IMR-90 (cell line): Measurements from ENCODE around the gene PPP1R1C. TPM values are rescaled to one million over a fixed set of nuclear protein-coding genes. Genes with fewer than 3 reads are reported as not detected.

Experiments
- ATAC-seq: fragments of 200-7000 bp; cut with Tn5 transposase; 2 replicates; pipeline ENCODE4 v1.9.1; 2020; ENCODE audit warnings: low read depth, mild to moderate bottlenecking, moderate library complexity
- BruUV-seq: library from RNA; stranded (reverse); fragments of 400-500 nt; replicated peaks from 2 replicates; lab custom pipeline; 2021; lab: Mats Ljungman, UMichigan
- CTCF ChIA-PET: fragments of 300-600 bp; formaldehyde crosslinking; extraction: SDS; loops from one replicate; lab custom pipeline; 2021; ENCODE audit warnings: antibody characterized with exemption; lab: Yijun Ruan, JAX
- POLR2A ChIA-PET: fragments of 300-600 bp; sonication (Branson Sonifier 250); formaldehyde crosslinking; loops from one replicate; lab custom pipeline; 2022; ENCODE audit warnings: antibody characterized with exemption; ENCODE audit not compliant: unreplicated experiment; lab: Charles Lee
- DNase-seq: peaks from one replicate; pipeline ENCODE4 v3.0.0; 2013
- H2AFZ ChIP-seq: replicated peaks from 2 replicates; pipeline ENCODE3; 2013; ENCODE audit warnings: low read length, mild to moderate bottlenecking; ENCODE audit not compliant: poor library complexity
- H2AK5ac ChIP-seq: 2 replicates; pipeline ENCODE4 v1.6.1; 2013; ENCODE audit warnings: low read depth, low read length, inconsistent platforms
- H2AK9ac ChIP-seq: replicated peaks from 2 replicates; pipeline ENCODE3; 2013; ENCODE audit warnings: mild to moderate bottlenecking, low read depth, low read length, moderate library complexity; ENCODE audit not compliant: poor library complexity
- H2BK120ac ChIP-seq: 2 replicates; pipeline ENCODE4 v1.6.1; 2013; ENCODE audit warnings: low read depth, low read length, inconsistent platforms
- H2BK15ac ChIP-seq: 3 replicates; pipeline ENCODE4 v1.6.1; 2013; ENCODE audit warnings: low read depth, low read length, inconsistent platforms
- H2BK20ac ChIP-seq: 2 replicates; pipeline ENCODE4 v1.6.1; 2013; ENCODE audit warnings: low read depth, mild to moderate bottlenecking, inconsistent platforms, low read length, moderate library complexity
- H2BK5ac ChIP-seq: 2 replicates; pipeline ENCODE4 v1.6.1; 2013; ENCODE audit warnings: mild to moderate bottlenecking, low read depth, low read length, inconsistent platforms; ENCODE audit not compliant: poor library complexity, severe bottlenecking
- H3K14ac ChIP-seq: replicated peaks from 2 replicates; pipeline ENCODE4 v1.6.1; 2013; ENCODE audit warnings: low read depth, low read length, inconsistent platforms
- H3K18ac ChIP-seq: 2 replicates; pipeline ENCODE4 v1.6.1; 2013; ENCODE audit warnings: low read depth, low read length, control low read depth
- H3K23ac ChIP-seq: 2 replicates; pipeline ENCODE4 v1.6.1; 2013; ENCODE audit warnings: low read depth, low read length, inconsistent platforms
- H3K27ac ChIP-seq: 2 replicates; pipeline ENCODE4 v1.5.1; 2013; ENCODE audit warnings: mild to moderate bottlenecking, control low read depth, low read length; ENCODE audit not compliant: insufficient read depth
- H3K27me3 ChIP-seq: 2 replicates; pipeline ENCODE4 v1.6.1; 2013; ENCODE audit warnings: low read length; ENCODE audit not compliant: control insufficient read depth, insufficient read depth
- H3K36me3 ChIP-seq: 2 replicates; pipeline ENCODE4 v1.6.1; 2013; ENCODE audit warnings: low read length, mixed read lengths; ENCODE audit not compliant: control insufficient read depth, insufficient read depth
- H3K4ac ChIP-seq: 2 replicates; pipeline ENCODE4 v1.6.1; 2013; ENCODE audit warnings: low read depth, low read length, inconsistent platforms
- H3K4me1 ChIP-seq: 2 replicates; pipeline ENCODE4 v1.6.1; 2013; ENCODE audit warnings: low read length, mixed read lengths; ENCODE audit not compliant: control insufficient read depth, insufficient read depth
- H3K4me2 ChIP-seq: 2 replicates; pipeline ENCODE4 v1.6.1; 2013; ENCODE audit warnings: low read depth, mild to moderate bottlenecking, control low read depth, low read length, moderate library complexity
- H3K4me3 ChIP-seq: 2 replicates; pipeline ENCODE4 v1.5.1; 2013; ENCODE audit warnings: low read depth, mild to moderate bottlenecking, control low read depth, low read length, moderate library complexity; ENCODE audit not compliant: insufficient read depth
- H3K56ac ChIP-seq: 2 replicates; pipeline ENCODE4 v1.6.1; 2013; ENCODE audit warnings: low read length, inconsistent platforms; ENCODE audit not compliant: insufficient read depth; ENCODE audit errors: extremely low read depth
- H3K79me1 ChIP-seq, 2 experiments: 2 replicates each; pipeline ENCODE4 v1.6.1; 2013; ENCODE audit warnings: low read length in 2 of 2, inconsistent platforms in 1 of 2, low read depth in 1 of 2
- H3K9ac ChIP-seq: 2 replicates; pipeline ENCODE4 v1.6.1; 2013; ENCODE audit warnings: low read depth, low read length, control low read depth
- H3K9me1 ChIP-seq: 2 replicates; pipeline ENCODE4 v1.6.1; 2013; ENCODE audit warnings: low read length, inconsistent platforms; ENCODE audit not compliant: insufficient read depth
- H3K9me3 ChIP-seq: 2 replicates; pipeline ENCODE4 v1.6.1; 2013; ENCODE audit warnings: low read length; ENCODE audit not compliant: control insufficient read depth, insufficient read depth
- H4K20me1 ChIP-seq: 2 replicates; pipeline ENCODE4 v1.6.1; 2013; ENCODE audit warnings: low read length, inconsistent platforms; ENCODE audit not compliant: insufficient read depth
- H4K5ac ChIP-seq: 2 replicates; pipeline ENCODE4 v1.6.1; 2013; ENCODE audit warnings: mild to moderate bottlenecking, low read depth, low read length, control low read depth
- H4K8ac ChIP-seq, 2 experiments: 2 replicates each; pipeline ENCODE4 v1.6.1; 2013; ENCODE audit warnings: low read depth in 2 of 2, low read length in 2 of 2, control low read depth in 1 of 2, inconsistent platforms in 1 of 2
- H4K91ac ChIP-seq: 2 replicates; pipeline ENCODE4 v1.6.1; 2013; ENCODE audit warnings: low read depth, low read length, inconsistent platforms; ENCODE audit not compliant: insufficient read depth
- BHLHE40 ChIP-seq: fragments of 150-350 bp; IDR thresholded peaks from 2 replicates; pipeline ENCODE4 v1.6.1; 2016; ENCODE audit warnings: mild to moderate bottlenecking, low read depth, low read length
- CEBPB ChIP-seq: IDR thresholded peaks from 2 replicates; pipeline ENCODE4 v1.6.1; 2012; ENCODE audit warnings: low read depth, low read length, improper control_type of control experiment
- CHD1 ChIP-seq: IDR thresholded peaks from 2 replicates; pipeline ENCODE4 v1.6.1; 2012; ENCODE audit warnings: low read depth, low read length, improper control_type of control experiment
- MAZ ChIP-seq: IDR thresholded peaks from 2 replicates; pipeline ENCODE4 v1.6.1; 2012; ENCODE audit warnings: low read depth, mild to moderate bottlenecking, low read length, improper control_type of control experiment, moderate library complexity, borderline replicate concordance
- USF2 ChIP-seq: fragments of 150-350 bp; IDR thresholded peaks from 2 replicates; pipeline ENCODE4 v1.6.1; 2017; ENCODE audit warnings: mild to moderate bottlenecking, antibody characterized with exemption, low read length, low read depth
- WGBS, 2 experiments: methylation state at CpG; one replicate each; pipeline versions ENCODE4 v1.1.5 to v1.1.7; 2013; ENCODE audit warnings: missing lambda C conversion rate in 2 of 2; ENCODE audit not compliant: insufficient read length in 1 of 2; ENCODE audit errors: extremely low coverage in 2 of 2; 5-methylcytosine and 5-hydroxymethylcytosine counted together
- dilution Hi-C: fragments of 300-500 bp; cut with HindIII; formaldehyde crosslinking; loops from one replicate; pipeline ENCODE4 v1.14.3; 2018; ENCODE audit warnings: low sequenced_read_pairs; ENCODE audit not compliant: unreplicated experiment
- in situ Hi-C: fragments of 300-500 bp; cut with MboI; formaldehyde crosslinking; loops from 3 replicates; pipeline ENCODE4 v1.14.3; 2019; ENCODE audit warnings: low sequenced_read_pairs, inconsistent platforms, mixed read lengths
- intact Hi-C: fragments of 100-400 bp; cut with micrococcal nuclease; formaldehyde crosslinking; loops from 2 replicates; pipeline ENCODE4 v1.10.0; 2022
- microRNA-seq, 2 experiments: library from miRNA; stranded (forward) in 1 of 2; unstranded in 1 of 2; fragments of 10-50 nt in 1 of 2; fragments of <30 nt in 1 of 2; gene quantifications in 1 of 2; microRNA quantifications in 1 of 2; one replicate each; pipeline versions ENCODE3 to v1.1.0; 2013 to 2020; ENCODE audit not compliant: insufficient read depth in 1 of 2, insufficient read length in 1 of 2, unreplicated experiment in 1 of 2
- polyA plus RNA-seq, 3 experiments: library from polyadenylated mRNA; depleted of rRNA; stranded (reverse); fragments of >200 nt; gene quantifications; 2 replicates each; pipeline ENCODE4 v1.2.3, GENCODE V29; 2012; ENCODE audit warnings: low replicate concordance in 1 of 3
- small RNA-seq, 5 experiments: library from RNA; depleted of rRNA; stranded (forward); fragments of <200 nt; gene quantifications; one replicate each; pipeline ENCODE3, GENCODE V24; 2012
- total RNA-seq: library from RNA; depleted of rRNA; stranded (reverse); fragments of >200 nt; gene quantifications from 2 replicates; pipeline ENCODE4 v1.2.3, GENCODE V29; 2012; rRNA removed

The PPP1R1C gene
- total and polyA plus RNA-seq, 2 of the 4 experiments (the other 2 are of a cell fraction) = 0.10 to 0.36 TPM

GRCh38 chr2:182166841-182167240, 181.2 kb downstream of the PPP1R1C start:
- Histone ChIP-seq H2BK5ac (no peak overlapping the region), H3K4me1 (no peaks in the 10 kb centered on the region), H3K56ac (no peak overlapping the region), H2BK120ac (no peak overlapping the region), H3K9me1 (no peaks in the 10 kb centered on the region), H3K36me3 (no peaks in the 10 kb centered on the region), H4K91ac (no peak overlapping the region), H3K4me2 (no peak overlapping the region), H3K9ac (no peak overlapping the region), H3K14ac (no peak overlapping the region), H4K20me1 (no peaks in the 10 kb centered on the region), H3K27ac (no peak overlapping the region), H3K4me3 (no peak overlapping the region), H4K5ac (no peak overlapping the region), H3K27me3 (no peaks in the 10 kb centered on the region), H3K4ac (no peak overlapping the region), H2AK9ac (no peak overlapping the region), H2AFZ (no peak overlapping the region), H4K8ac (no peak overlapping the region), H3K9me3 (no peaks in the 10 kb centered on the region), H2AK5ac (no peak overlapping the region), H2BK15ac (no peak overlapping the region), H3K23ac (no peak overlapping the region), H2BK20ac (no peak overlapping the region), H3K18ac (no peak overlapping the region), H3K79me1 (no peaks in the 10 kb centered on the region)
- BruUV-seq = no TSS peak
- TF ChIP-seq CEBPB = no peak
- no peak for TF ChIP-seq USF2
- TF ChIP-seq MAZ = no peak
- no peak for TF ChIP-seq CHD1
- TF ChIP-seq BHLHE40 = no peak
- dilution Hi-C loops (no loop called here), intact Hi-C loops (no loop called here), in situ Hi-C loops (no loop called here)
- DNase-seq (no peak), ATAC-seq (no peak)
- ChIA-PET CTCF (interaction anchor here (0.8 kb wide), 1 partner anchor 59 kb away, joined by 4 read pairs; no protein-coding TSS in a partner anchor), POLR2A (no interaction called here)
- WGBS, 2 experiments = 100% methylated on average over 1 of the region's 2 CpGs; no CpG with 5 or more reads in 1 of the 2 experiments

Small RNAs within 50 kb of the gene (microRNA-seq; reads per million reads assigned to microRNA genes)
- not detected for gene RNA5SP113 (ENCODE audit: insufficient read depth, insufficient read length)

Small RNAs within 50 kb of the gene (small RNA-seq; reads per million reads assigned to genes)
- gene RNA5SP113 = 0 reads per million in 5 experiments

Other genes starting within 250 kb of the PPP1R1C start
- 168 and 187 TPM in 2 replicates for gene ITPRID2, start 94.1 kb upstream of the PPP1R1C start, total RNA-seq
- gene ITPRID2, start 94.1 kb upstream of the PPP1R1C start, polyA plus RNA-seq (2012; rRNA removed) = 61.6 and 74.1 TPM in 2 replicates